ENCODE results near the gene P2RX3. TPM values are rescaled to one million over a fixed set of nuclear protein-coding genes. Genes with fewer than 3 reads are reported as not detected.

P2RX3 gene
- total RNA-seq, 3 donors from 2014 or later = not detected

DNA sequence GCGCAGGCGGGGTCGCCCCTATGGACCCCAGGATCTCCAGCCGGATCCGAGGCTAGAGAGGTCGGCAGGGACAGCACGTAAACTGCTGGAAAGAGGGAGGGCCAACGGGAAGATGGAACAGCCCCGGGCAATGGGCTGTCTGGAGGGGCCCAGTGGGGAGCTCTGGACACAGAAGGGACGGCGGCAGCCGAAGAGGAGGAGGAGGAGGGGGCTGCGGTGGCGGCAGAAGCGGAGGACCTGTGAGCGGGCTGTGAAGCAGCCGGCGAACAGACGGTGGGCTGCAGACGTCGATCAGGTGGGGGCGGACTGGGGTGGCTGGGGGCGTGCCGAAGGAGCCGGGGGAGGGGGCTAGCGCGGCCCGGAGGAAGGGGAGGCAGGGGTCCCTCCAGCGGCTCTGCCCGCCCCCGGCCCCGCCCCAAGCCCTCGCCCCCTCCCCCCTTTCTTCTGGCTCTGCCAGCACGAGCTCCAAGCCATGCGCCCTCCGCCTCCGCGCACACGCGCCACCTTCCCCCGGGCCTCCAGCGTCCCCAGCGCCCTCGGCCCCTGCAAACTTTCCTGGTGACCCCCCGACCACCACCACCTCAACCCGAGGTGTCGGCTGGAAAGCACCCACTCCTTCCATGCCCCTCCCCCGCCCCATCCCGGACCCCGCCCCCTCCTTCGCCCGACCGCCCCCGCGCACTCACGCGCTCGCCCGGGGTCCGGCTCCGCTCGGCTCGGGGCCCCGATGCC, 13.8 kb upstream of the P2RX3 start:
- no peaks in the 10 kb centered on the region for H3K9me3 ChIP-seq
- H3K4me1 ChIP-seq (ENCODE audit: low read depth) = peaks cover 50% of the 10 kb centered on the region
- H3K36me3 ChIP-seq (ENCODE audit: low read depth) = peaks cover 5% of the 10 kb centered on the region
- peak; percentile 3 for ATAC-seq
- DNase-seq = peak; percentile 58 to 80 (median 74)
- H3K4me3 ChIP-seq = peak overlapping the region; percentile 77
- TF ChIP-seq, protein P1, sequence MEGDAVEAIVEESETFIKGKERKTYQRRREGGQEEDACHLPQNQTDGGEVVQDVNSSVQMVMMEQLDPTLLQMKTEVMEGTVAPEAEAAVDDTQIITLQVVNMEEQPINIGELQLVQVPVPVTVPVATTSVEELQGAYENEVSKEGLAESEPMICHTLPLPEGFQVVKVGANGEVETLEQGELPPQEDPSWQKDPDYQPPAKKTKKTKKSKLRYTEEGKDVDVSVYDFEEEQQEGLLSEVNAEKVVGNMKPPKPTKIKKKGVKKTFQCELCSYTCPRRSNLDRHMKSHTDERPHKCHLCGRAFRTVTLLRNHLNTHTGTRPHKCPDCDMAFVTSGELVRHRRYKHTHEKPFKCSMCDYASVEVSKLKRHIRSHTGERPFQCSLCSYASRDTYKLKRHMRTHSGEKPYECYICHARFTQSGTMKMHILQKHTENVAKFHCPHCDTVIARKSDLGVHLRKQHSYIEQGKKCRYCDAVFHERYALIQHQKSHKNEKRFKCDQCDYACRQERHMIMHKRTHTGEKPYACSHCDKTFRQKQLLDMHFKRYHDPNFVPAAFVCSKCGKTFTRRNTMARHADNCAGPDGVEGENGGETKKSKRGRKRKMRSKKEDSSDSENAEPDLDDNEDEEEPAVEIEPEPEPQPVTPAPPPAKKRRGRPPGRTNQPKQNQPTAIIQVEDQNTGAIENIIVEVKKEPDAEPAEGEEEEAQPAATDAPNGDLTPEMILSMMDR (IDR thresholded peaks at IDR 0.05) = no peak
- intact Hi-C loops (cut with DNase I, micrococcal nuclease) = no loop called here

GRCh38 chr11:57324886-57325734, 13.0 kb upstream of the P2RX3 start, which contains the start of gene TNKS1BP1:
TNKS1BP1 (minus strand) TSS chr11:57324952; CDS start chr11:57321885, 3,067 bp downstream.
- DNase-seq (peak; percentile 98), ATAC-seq (peak; percentile 81)
- Histone ChIP-seq H3K4me1 (ENCODE audit: low read depth) (peaks cover 48% of the 10 kb centered on the region), H3K36me3 (ENCODE audit: low read depth) (peaks cover 5% of the 10 kb centered on the region), H3K4me3 (peak within 1 kb of the TSS; percentile 77), H3K9me3 (no peaks in the 10 kb centered on the region)
- TF ChIP-seq, protein P1 (IDR thresholded peaks at IDR 0.05) = no peak
- intact Hi-C loops (cut with DNase I, micrococcal nuclease) = no loop called here

GRCh38 chr11:57325735-57326048, 12.5 kb upstream of the P2RX3 start:
- DNase-seq = peak; percentile 78 to 85 (median 80)
- Histone ChIP-seq H3K4me3 (no peak overlapping the region), H3K9me3 (no peaks in the 10 kb centered on the region), H3K36me3 (ENCODE audit: low read depth) (peaks cover 5% of the 10 kb centered on the region), H3K4me1 (ENCODE audit: low read depth) (peaks cover 42% of the 10 kb centered on the region)
- TF ChIP-seq, protein P1 (IDR thresholded peaks at IDR 0.05) = no peak
- ATAC-seq = peak; percentile 62
- intact Hi-C loops (cut with DNase I, micrococcal nuclease) = no loop called here

- TF ChIP-seq, protein P1 (IDR thresholded peaks at IDR 0.05) = no peak
- DNase-seq (no peak), ATAC-seq (no peak)
- intact Hi-C loops (cut with DNase I, micrococcal nuclease) = no loop called here
- Histone ChIP-seq H3K4me3 (no peak overlapping the region), H3K36me3 (ENCODE audit: low read depth) (peaks cover 10% of the 10 kb centered on the region), H3K9me3 (no peaks in the 10 kb centered on the region), H3K4me1 (ENCODE audit: low read depth) (peaks cover 24% of the 10 kb centered on the region)
Measured at GRCh38 chr11:57327721-57328120, 10.4 kb upstream of the P2RX3 start.

- TF ChIP-seq, protein P1 (IDR thresholded peaks at IDR 0.05) = no peak
- no peak for ATAC-seq
- no peak overlapping the region for H3K4me3 ChIP-seq
- no peaks in the 10 kb centered on the region for H3K9me3 ChIP-seq
- peaks cover 22% of the 10 kb centered on the region for H3K4me1 ChIP-seq (ENCODE audit: low read depth)
- peaks cover 7% of the 10 kb centered on the region for H3K36me3 ChIP-seq (ENCODE audit: low read depth)
- no peak for DNase-seq
- intact Hi-C loops (cut with DNase I, micrococcal nuclease) = no loop called here
Measured at GRCh38 chr11:57330029-57330428, 8.1 kb upstream of the P2RX3 start.
